HG02623 (cell line): ENCODE measurements around the gene TMEM140.

Experiments
- ATAC-seq: cut with Tn5 transposase; IDR thresholded peaks from one replicate; pipeline ENCODE4 v1.9.1; 2021; ENCODE audit warnings: moderate library complexity; ENCODE audit not compliant: unreplicated experiment

TMEM140 gene

DNA sequence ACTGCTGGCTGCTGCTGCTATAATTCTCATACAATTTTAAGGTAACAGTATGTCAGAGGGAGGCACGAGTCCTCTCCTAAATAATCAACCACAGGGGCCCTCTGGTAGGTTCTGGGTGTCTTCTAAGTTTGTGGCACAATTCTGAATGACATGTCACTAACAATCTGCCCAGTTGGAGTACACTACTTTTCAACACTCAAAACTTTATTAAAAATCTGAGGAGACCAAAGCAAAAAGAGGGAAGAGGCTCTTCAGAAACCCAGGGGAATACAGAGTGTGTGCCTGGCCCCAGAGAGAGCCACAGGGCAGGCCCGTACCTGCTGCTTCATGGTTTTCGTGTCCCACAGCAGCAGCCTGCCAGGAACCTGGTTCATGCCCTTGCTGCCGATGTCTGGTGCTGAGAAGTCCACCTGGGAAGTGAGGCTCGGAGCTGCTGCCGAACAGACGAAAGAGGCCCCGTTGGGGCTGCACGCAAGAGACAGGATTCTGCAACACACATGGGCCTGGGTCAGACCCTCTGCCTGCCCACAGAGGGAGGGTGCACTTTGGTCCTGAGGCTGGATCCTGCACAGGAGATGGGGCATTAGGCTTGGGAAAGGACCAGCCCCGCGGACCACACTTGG lies 45.2 kb downstream of the TMEM140 start:
- no peak for ATAC-seq

DNA sequence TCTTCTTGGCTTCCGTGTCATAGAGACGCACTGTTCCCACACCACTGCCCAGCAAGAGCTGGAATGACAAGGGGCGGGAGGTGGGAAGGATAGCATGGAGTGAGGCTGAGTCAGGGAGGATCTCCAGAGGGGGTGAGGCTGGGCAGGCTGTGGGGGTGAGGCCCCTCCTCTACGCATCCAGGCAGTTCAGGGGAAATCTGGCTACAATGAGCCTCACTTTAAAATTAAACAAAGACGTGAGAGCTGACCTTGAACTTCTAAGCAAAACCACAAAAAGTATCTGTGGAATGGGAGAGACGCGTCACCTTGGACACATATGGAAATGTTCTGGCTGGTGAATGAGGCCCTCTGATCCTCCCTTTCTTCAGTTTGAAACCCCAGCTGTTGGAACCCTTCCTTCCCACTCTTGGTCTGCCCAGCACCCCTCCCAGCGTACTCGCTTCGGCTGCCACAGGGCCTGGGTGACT lies 45.8 kb downstream of the TMEM140 start:
- no peak for ATAC-seq

DNA sequence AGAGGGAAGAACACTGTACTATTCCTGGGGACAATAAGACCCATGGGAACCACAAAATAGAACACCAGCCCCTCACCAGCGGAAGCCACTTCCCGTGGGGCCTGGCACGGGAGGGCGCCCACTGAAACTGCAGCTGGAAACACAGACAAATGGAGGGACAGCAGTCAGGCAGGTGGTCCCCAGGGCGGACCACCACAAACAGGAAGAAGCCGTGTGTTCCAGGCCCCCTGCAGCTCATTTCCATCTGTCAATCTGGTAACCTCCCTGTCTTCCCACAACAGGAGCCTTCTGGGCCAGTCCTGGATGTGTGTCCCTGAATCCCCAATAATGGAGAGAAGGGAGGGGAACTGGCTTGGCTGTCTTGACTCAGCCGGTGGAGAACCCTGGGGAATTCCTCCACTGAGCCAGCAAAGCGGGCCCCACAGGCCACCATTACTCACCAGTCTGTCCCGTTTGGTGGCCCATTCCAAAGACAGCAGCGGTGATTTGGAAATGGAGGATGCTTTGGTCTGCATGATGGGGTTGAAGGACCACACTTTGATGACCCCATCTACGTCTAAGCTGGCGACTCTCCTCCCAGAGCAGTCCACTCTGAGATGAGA lies 46.7 kb downstream of the TMEM140 start:
- ATAC-seq: no peak

DNA sequence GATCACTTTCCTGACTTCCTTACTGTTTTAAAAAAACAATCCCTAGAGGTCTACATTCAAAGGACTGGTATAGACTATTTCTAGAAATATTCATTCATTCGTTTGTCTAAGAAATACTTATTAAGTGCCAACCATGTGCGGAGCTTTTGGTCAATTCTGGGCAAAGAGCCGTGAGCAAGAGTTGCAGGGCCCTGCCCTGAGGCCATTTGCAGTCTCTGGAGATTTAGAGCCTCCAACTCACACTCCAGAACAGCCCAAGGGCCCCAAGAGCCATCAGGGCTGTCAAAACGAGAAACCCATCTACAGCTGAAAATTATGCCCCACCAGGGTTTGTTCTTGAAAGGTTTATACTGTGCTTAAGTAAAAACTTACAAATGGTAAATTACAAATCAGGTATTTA lies 47.3 kb downstream of the TMEM140 start:
- ATAC-seq: no peak

DNA sequence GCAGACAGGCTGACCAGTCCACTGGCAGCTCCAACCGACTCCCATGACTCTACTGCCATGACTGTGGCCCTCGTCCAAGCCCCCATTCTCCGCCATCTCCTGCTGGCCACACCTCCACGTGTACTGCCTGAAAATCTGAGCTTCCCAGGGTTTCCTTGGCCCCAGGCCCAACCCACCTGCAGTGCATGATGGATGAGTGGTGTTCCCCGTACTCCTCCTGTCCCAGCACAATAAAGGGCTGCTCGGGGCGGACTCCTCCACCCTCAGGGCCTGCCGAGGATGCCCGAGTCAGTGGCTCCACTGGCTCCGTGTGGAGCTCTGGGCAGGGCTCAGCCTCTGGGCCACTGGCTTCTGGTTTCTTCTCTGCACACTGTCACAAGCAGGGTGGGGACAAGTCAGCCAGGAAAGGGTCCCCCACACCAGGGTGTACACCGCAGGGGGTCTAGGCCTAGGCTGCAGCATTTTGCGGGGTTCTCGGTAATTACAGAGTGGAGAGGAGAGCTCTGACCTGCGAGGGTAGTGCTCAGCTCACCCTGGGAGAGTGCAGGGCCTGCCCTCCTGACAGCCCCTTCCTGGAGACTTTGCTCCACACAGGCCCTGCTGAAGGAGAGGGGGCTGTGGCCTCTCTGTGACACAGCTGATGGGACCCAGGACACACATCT lies 48.2 kb downstream of the TMEM140 start:
- no peak for ATAC-seq

DNA sequence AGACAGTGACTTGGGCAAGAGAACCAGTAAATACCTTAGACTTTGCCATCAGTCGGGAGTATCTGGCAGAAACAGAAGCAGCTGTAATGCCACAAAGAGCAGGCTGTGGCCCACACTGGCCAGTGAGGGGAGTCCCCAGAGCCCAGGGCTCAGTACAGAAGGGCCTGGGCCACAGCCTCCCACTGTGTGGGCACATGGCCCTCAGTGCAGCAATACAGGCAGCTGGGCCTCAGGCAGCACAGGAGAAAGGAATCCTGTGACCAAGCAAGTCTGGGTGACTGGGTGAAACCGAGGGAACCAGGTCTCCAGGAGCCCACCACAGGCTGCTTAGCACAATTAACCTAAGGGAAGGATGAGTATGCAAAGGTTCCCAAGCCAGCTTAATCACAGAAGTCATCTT lies 49.5 kb downstream of the TMEM140 start:
- no peak for ATAC-seq

DNA sequence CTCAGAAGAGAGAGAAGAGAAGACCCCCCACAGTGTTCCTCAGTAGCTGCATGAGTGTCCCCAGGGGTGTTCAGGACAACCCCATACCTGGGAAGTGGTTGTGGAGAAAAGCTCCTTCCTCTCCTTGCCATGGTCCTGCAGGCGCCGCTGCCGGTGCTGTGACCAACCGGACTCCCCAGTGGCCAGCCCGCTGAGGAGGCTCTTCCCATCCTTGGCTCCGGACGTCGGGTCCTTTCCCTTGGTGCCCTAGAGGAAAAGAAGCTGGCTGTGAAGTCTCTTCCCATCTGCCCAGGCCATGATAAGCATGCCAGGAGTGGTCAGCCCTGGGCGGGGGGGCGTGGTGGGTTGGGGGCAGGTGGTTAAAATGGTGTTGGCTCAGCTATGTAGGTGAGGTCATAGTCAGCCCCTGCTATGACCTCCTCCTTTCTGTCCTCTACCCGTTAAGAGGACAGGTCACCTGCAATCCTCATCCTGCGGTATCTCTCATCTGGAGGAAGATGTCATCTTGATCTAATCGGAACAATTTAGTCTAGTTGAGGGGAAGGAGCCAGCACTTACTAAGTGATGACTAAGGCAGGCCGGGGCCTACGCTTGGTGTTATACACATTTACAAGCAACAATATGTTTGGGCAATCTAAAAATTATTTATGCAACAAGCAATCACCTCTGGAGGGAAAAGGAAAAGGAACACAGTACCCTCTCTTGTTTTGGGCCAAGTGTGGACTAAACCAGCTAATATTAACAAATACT lies 50.2 kb downstream of the TMEM140 start:
- no peak for ATAC-seq

DNA sequence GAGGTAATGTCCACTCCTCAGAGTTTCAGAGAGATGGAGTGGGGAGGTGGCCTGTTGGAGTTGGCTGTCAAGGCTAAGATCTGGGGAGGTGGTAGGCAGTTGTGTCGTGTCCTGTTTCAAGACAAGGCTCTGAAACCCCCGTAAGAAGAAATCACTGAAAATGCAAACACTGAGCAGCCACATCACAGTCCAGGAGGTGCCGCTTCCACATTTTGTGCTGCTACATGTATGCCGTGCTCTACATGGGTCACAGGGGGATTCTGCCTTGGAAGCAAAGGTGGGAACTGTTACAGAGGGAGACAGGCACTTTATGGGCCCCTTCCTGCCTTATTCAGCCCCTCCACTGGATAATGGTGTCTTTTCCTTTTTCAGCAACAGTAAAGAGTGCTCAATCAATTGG lies 51.6 kb downstream of the TMEM140 start:
- ATAC-seq: no peak

DNA sequence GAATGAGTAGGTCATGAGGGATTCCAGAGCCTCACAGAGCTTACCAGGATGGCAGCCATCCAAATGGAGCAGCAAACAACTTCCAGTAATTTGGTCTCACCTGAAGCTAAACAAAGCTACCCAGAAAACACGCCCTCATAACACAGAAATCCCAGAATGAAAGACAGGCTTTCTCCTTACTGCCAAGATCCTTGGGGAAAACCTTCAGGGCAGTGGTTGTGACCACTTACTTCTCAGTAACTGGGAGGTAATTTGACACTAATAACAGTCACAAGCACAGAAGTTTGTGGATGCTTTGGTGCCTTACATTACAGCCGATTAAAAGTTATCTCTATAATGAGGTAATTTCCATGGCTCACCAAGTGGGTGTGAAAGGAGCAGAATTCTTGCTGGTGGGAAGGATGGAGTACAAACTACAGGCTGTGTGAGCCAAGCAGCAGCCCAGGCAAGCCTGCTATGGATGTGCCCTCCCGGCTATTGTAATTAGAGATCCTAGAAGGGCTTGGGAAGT lies 53.0 kb downstream of the TMEM140 start:
- ATAC-seq: no peak

DNA sequence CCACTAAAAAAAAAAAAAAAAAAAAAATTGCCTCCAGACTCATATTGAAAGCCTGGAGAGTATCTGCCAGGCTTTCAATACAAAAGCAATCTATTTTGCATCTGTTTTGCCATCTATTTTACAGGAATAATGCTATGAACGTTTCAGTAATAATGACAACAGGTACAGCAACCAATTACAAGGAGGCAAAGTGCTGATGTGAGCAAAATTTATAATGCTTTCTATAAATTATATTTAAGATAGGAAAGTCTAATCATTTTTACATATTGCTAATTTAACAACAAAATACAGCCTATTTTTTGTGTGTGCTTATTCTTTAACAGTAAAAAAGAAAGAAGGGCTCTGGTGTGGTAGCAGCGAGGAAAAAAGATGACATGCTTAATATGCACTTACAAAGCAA lies 53.5 kb downstream of the TMEM140 start:
- no peak for ATAC-seq

DNA sequence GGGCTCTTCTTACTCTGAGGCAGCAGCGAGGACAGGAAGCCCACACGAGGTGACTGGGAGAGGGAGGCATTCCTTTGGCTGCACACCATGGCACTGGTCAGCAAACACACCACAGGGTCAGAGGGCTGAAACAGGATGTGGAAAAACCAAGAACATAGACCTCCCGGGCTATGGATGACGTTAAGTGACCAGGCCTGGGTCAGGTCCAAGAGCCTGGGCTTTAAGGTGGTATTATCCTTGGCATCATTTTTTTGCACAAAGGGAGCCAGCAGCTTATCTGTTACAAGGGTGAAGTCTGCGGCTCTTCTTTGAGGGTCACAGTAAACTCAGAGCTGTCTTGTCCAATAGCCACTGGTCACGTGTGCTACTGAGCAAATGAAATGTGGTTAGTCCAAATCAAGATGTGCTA lies 56.5 kb downstream of the TMEM140 start:
- no peak for ATAC-seq

DNA sequence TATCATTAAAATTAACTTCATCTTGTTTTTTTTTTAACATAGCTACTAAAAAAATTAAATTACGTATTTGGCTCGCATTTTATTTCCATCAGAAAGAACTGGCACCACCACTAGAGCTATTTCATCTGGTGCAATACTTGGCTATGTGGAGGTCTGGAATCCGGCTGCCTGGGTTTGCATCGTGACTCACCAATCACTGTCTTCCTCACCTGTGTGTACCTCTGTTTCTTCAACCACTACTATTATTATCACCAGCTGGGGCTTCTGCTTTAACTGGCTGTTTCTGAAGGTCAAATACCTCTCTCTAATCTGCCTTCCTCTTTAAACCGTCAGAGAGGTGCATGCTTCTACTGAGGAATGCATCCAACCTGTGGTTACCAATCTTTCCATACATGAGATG lies 57.0 kb downstream of the TMEM140 start:
- no peak for ATAC-seq

DNA sequence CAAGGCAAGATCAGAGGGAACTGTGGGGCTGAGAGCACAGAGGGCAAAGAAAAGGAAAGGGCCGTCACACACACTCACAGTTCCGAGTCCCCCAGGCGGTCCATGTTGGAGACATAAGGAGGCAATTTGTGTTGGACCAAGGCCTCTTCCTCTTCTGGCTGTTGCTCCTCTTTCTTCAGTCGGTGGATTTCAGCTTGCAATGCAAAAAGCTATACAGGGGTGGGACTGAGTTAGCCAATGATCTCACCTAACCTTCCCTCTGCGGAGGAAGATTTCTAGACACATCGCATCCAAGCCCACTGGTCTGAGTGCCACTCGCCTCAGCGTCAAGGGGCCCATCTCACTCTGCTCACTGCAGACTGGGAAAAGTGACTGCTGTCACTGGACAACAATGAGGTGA lies 58.0 kb downstream of the TMEM140 start:
- ATAC-seq: no peak

DNA sequence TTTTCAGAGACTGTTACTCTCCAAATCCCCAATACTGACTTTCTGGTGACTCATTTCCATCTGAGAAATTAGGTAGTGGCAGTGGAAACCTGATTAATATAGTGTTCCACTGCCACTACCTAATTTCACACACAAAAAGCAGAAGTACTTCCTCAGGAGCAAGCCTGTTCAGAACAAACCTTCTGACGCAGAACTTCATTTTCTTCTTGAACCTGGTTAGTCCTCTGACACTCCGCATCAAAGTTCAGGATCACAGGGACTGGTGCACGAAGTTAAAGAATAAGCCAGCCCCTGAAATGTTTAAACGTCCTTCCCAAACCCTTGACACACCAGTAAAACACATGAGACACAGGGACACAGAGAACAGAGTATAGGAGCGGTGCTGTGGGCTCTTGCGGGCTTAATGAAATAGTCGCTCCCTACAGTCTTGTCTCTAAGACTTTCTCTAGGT lies 59.1 kb downstream of the TMEM140 start:
- ATAC-seq: peak; percentile 22

DNA sequence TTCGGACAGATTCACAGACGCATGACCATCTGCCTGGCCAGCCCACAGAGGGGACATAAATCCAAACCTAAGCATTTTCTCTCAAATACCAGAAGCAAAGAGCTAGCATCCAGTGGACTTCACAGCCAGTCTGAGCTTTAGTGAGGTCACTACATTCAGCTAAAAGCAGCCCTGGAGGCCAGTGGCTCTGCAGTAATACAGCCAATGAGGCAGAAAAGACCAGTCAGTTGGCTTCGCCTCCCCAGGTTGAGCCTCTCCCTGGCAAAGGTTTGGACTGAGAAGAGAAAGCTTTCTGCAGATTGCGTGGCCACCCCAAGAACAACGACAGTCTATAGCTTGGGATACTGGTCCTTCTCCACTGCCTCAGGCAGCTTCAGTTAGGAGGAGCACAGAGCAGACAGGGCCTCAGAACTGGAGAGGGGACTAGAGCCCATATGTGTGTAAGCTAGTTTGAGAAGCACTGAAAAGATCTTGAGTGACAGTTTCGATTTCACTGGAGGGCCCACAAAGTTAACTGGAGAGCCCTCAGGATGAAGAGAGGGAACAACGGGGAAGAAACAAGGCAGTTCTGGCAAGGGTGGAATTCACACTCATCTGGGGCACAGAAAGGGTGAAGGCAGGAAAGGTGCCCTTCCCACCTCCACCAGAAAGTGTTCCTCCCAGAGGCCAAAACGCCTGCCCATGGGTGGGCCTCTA lies 59.7 kb downstream of the TMEM140 start:
- ATAC-seq: no peak

DNA sequence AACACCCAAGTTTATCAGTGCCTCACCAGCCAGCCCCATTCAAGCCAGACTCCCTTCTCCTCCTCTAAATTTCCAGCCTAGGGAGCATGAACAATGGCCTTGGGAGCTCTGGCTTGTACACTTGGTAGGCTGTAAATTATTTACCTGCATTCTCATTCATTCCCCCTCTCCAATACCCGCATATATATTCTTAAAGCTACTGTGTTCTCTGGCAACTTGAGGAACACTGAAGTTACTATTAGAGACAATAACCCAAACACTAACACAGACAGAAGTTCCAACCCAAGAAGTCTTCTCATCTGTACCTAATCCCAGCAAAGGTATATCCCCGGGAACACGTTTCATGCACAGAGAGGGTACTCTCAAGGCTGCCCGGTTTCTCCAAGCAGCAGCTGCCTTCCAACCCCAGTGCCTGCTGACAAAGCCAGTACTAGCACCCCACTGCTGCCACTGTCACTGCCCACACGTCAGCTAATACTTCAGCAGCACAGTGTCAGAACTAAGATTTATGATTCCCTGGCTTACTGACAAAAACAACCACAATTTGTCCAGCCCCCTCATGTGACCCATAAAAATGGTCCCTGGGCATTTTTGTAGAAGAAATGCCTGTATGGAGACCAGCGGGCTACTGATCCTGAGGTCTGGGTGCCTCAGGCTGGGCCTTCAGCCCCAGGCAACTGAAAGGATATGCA lies 60.4 kb downstream of the TMEM140 start:
- ATAC-seq: no peak

DNA sequence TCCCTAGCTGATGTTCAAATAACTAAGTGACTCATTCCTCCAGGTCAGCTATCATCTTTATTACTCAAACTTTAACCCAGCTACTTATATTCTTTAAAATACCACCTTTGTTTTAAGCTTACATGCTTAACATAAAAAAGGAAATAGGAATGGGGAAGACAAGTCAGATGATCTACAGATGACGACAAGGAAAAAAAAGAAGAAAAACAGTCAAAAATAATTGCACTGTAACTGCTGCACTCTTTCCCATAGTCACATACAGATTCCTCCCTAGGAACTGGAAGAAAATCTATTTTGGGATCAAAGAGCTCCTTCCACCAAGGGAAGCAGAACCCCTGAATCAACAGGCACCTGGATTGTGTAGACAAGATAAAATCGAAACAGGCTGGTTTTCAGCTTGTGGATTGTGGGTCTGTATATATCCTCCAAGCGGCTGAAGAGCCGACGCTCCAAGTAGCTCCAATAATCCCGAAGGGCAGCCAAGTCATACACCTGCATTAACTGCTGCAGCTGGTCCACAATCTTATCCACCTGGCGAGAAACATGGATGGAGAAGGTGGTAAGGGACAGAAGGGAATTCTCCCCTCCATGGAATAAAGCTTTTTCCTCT lies 61.5 kb downstream of the TMEM140 start:
- no peak for ATAC-seq

DNA sequence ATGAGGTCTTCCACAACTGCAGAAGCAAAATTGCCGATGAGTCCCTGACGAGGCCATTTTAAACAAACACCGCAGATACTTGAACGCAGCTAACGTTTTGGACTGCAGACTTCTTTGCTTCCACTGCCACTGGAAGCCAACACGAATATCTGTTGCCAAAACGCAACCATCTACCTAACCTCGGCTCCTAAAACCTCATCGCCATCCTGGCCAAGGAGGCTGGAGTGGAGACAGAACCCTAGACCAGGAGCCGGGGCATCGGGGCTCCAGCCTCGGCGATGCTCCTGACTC lies 63.0 kb downstream of the TMEM140 start:
- no peak for ATAC-seq

DNA sequence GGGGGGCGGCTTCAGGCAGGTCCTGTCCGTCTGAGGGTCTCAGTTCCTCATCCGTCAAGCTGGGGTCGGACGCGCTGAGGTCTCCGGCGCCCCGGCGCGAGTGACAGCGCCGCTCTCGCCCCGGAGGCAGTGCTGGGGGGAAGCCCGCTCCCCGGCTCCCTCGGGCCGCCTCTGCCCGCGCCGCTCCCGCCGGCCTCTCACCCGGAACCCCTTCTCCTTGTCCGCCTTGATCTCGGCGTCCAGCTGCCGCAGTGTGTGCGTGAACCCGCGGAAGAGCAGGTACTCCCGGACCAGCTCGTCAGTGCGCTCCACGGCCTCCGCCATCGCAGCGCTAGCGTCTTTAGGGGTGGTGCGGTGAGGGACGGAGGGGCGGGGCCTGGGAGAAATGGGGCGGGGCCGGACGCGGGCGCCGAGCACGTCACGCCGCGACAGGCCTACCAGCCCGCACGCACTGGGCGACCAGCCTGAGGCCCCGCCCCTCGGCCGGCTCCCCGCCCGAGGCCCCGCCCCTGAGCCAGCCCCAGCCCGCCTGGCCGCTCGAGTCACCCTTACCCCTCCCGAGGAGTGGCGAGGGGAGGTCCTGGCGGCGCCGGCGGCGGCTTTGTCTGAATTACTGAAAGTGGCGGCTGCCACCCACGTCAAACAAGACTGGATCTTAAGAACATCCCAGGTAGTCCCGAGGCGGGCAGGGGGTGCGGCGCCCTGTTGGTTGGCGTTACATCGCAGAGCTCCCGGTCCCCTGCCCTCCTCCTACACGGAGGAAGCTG lies 63.5 kb downstream of the TMEM140 start, which contains the start of gene WDR91:
TSS of gene WDR91 (minus strand) at position 348 of the 767 bp plus-strand sequence. CDS start at position 324, 24 bp downstream.
- ATAC-seq: peak; percentile 84
